Stimulated activated CD8-positive, alpha-beta memory T cell treated with anti-CD3 and anti-CD28 coated beads, Interleukin-4, amount 100 ng/mL, for 48 hours (primary cell): ENCODE results near the gene EIF4EBP2.

ENCODE experiments used
- DNase-seq: peaks from one replicate; pipeline ENCODE4 v3.0.0-alpha.2; 2020

Gene EIF4EBP2

GRCh38 chr10:70379581-70380176, 24.3 kb upstream of the EIF4EBP2 start:
- peak; percentile 36 for DNase-seq

DNA sequence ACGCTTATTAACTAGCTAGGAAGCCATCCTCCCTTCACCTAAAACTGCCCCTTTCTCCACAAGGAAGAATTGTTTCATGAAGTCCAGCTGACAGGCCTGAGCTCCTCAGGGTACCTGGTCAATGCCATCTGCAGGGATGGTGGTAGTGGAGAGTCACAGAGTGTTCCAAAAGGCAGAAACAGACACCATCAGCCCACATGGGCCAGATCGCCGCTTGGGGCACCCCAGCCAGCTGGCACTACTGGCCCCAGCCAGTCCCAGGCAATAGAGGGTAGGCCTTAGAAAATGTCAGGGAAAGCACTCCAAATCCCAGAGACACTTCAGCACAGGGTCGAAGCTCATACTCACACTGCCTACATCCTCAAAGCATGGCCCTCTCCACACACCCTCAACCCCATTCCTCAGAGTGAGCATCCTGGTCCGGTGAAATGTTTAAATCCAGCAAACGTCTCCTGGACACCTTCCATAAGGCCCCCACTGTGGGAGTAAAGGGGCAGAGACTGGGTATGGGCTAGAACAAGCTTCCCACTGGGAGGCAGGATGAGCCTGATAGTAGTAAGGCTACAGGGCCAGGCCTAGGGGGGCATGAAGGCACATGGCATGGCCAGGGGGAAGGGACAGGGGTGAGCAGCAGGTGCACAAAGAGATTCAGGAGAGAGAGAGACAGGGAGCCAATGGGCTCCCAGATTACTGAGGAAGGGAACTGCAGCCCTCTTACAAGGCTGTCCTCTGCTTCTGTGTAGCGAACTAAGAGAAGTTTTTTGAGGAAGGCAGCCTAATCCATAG, 23.4 kb upstream of the EIF4EBP2 start:
- no peak for DNase-seq

DNA sequence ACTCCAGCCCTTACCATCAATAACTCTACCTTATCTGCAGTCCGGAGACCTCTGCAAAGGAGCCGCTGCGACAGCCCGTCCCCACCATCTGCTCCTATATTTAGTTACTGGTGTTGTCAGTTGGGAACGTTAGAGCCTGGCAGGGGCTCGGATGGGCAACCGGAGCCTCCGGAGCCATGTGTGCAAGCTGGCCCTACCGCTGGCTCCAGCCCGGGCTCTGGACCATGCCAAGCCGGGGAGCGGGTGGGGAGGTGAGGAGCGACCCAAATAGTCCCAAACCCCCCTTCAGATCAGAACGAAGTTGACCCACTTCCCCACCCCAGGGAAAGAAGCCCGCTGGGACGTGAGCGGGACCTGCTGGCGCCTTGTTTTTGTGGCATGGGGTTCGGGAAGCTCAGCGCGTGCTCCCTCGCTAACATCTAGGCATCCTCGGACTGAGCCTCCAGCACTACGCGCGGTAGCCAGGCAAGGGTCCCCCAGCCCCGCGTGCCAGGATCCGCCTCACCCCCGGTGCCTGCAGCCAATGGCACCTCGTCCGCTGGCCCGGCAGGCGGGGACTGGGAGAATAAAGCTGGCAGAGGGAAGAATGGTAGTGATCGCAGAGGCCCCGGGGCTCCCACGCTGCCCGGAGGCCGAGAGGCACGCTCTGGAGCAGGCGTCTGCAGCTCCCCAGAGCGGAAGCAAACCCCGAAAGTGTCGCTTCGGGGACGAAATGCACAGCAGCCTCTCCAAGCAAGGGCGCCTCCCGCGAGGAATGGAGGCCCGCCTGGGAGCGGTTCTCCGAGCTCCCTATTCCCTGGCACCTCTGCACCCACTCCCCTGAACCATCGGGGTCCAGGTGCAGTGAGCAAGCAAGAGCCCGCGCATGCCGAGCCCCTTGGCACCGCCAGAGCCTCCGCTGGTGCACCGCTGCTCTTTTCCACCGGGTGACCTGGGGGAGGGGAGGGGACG, 22.2 kb upstream of the EIF4EBP2 start:
- peak; percentile 62 for DNase-seq

DNA sequence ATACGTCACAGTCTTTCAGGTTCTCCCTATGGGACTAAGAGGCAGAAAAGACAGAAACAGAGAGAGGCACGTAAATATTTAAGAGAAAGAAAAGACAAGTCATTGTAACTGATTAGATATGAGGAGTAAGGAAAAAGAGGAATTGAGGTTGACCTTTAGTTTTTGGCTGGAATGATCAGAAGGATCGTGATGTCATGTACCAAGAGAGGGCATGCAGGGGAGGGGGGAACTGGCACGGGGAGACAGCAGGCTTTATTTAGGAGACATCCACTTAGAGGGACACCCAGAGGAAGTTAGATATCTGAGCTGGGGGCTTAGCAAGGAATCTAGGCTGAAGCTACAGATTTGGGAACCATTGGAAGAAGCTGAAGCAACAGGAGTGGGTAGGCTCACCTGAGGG, 12.3 kb upstream of the EIF4EBP2 start:
- no peak for DNase-seq

GRCh38 chr10:70396140-70396539, 7.8 kb upstream of the EIF4EBP2 start:
- no peak for DNase-seq

DNA sequence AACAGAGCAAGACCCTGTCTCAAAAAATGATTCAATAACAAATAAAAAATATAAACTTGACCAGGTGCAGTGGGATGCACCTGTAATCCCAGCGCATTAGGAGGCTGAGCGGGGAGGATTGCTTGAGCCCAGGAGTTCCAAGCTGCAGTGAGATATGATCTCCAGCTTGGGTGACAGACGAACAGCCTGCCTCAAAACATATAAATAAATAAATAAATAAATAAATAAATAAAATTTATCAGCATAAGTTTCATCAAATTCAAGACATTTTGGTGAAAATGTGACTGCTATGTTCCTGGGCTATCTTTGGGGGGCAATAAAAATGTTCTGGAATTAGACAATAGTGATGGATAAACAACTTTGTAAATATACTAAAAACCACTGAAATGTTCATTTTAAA, 4.8 kb upstream of the EIF4EBP2 start:
- no peak for DNase-seq

GRCh38 chr10:70403483-70404035, 386 bp upstream of the EIF4EBP2 start:
- no peak for DNase-seq

GRCh38 chr10:70404787-70405036, 767 bp downstream of the EIF4EBP2 start:
- no peak for DNase-seq

DNA sequence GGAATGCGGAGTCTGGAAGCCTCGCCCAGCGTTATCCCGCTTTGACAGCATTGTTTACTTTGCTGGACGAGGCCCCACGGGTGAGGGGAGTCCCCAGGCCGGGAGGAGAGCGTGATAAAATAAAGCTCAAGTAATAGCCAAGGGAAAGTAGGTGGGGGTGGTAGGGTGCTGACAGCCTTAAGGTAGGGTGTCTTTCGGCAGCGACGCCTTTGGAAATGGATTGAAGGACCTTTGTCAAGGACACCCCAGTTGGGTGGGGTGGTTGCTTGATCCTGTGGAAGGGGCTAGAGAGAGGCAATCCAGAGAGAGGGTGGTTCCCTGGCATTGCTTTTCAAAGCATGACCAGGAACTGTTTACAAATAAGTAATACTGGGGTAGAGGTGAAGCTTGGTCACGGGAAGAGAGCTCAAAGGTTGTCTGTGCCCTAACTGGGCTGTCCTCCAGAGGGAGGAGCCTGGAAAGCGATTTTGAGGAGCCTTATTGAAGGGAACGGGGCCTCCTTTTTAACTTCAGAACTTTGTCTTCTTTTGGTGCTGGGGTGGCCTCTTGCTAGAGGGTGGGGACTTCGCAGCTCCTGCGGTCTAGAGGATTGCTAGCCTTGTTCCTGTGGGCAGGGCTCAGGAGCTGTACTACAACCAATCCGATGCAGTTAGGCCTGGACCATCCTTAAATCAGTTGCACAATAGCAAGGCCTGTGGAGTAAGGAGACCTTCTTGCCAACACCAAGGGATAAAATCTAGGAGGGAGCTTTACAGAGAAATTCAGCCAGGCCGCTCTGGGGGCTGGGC, 1.3 kb downstream of the EIF4EBP2 start:
- peak; percentile 51 for DNase-seq

GRCh38 chr10:70409772-70410171, 5.8 kb downstream of the EIF4EBP2 start:
- no peak for DNase-seq

- no peak for DNase-seq
Measured at GRCh38 chr10:70410608-70411007, 6.7 kb downstream of the EIF4EBP2 start.

- no peak for DNase-seq
Measured at GRCh38 chr10:70412356-70412755, 8.4 kb downstream of the EIF4EBP2 start.

- DNase-seq, result no peak
Measured at GRCh38 chr10:70417568-70417967, 13.6 kb downstream of the EIF4EBP2 start.

DNA sequence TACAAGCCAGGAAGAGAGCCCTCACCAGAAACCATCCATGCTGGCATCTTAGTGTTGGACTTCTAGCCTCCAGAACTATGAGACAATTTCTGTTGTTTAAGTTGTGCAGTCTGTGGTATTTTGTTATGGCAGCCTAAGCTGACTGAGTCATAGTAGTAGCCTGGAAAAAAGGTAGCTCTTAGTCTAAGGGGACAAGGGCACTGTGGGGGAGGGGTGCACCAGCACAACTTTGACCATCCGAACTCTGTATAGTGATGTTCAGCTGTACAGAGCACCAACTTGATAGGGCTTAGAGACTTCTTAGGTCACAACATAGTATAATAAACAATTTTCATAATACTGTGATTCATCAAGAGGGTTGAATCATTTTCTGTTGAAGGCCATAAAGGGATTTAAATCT, 14.3 kb downstream of the EIF4EBP2 start:
- DNase-seq, result peak; percentile 37

DNA sequence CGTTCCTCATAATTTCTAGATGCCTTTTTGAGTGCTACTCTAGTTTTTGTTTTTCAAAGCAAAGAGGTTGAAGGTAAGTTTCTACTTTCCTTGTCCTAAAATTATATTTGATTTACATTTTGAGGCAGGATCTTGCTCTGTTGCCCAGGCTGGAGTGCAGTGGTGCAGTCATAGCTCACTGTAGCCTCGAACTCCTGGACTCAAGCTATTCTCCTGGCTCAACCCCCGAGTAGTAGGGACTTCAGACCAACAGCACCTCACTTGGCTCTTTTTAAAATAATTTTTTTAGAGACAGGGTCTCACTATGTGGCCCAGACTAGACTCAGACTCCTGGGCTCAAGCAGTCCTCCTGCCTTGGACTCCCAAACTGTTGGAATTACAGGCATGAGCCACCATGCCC, 14.8 kb downstream of the EIF4EBP2 start:
- no peak for DNase-seq

- DNase-seq, result no peak
Measured at GRCh38 chr10:70424320-70424719, 20.4 kb downstream of the EIF4EBP2 start.

- no peak for DNase-seq
Measured at GRCh38 chr10:70425096-70425495, 21.2 kb downstream of the EIF4EBP2 start.

- no peak for DNase-seq
Measured at GRCh38 chr10:70426823-70427222, 22.9 kb downstream of the EIF4EBP2 start.

DNA sequence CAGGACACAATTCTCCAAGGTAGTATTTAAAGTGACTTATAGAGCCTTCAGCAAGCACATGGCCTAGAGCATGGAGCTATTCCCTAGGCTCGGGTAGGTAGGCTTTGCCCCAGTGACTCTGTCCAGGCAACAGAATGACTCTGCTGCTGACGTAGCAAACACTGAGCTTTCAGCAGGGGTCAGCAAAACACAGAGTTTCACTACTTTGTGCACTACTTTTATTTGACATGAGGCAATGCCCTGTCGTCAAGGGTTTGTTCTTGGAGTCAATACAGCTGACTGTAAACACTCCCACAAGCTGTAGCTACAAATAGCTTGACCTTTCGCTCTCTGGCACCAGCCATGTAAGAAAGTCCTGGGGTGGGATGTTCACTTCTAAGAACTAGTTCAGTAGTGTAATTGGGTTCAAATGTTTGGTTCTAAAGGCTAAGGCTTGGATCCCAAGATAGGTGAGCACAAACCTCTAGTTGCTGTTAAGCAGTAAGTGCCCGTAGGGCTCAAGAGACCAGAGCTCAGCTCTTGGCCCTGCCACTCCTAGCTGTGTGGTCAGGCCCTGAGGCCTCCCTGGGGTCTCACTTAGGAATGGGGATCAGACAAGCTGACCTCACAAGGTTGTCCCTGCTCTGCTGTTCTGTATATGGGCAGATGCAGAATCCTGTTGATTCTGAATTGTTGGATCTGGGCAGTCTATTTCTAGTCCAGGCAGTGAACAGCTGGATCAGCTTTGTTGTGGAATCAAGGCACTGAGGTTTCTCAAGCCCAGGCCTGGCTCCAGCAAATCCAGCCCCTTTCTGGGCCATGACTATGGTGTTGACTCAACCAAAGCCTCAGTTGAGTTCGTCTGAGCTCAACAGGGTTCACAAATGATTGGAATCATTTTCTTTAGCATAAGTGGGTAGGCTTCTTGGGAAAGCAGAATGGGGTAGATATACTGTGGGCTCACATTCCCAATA, 26.8 kb downstream of the EIF4EBP2 start:
- no peak for DNase-seq

DNA sequence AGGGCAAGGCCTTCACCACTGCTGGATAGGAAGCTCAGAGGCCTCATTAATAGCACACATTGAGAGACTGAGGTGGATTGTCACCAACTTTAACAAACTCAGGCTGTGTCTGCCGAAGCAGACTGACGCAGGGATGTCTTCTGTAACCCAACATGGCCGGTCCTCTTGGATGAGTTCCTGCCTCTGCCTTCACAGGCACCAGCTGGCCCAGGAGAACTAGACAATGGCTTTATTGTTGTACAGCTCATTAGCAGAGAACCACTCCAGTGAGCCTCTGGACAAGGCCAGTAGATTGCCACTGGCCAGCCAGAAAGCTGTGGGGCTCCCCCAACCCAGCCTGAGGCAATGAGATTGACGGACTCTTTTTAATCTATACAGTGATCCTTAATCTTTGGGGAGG, 28.2 kb downstream of the EIF4EBP2 start:
- no peak for DNase-seq

DNA sequence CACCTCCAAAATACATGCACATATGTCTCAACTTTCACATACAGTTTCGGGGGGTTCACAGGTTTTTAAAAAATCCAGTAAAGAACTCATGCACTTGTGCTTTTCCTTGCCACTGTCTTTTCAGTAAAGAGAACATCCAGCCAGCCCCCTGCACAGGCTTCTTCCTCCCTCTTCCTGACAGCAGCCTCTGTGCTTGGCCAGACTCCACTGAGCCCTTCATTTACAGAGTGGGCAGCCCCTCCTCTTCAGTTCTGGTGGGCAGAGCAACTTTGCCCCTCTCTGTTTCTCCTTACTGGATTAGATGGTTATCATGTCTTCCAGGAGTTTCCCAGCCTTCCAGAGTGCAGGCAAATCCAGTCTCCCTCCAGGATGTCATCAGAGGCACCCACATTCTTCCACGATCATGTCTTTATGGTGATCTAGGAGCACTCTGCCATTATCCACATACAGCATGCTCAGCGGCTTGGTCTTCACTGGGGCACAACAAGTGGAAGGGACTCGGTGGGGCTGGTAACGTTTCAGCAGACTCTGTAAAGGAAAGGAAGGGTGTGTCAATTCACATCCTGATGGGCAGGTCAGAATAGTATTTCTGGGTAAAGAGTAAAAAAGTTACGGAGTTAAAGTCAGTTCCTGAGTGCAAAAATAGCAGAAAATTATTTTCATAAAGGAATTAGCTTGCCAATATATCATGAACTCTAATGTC, 28.8 kb downstream of the EIF4EBP2 start:
- DNase-seq, result no peak
